HUES6 (cell line): Measurements from ENCODE around the gene ATAT1.

Source experiments
- H3K27ac ChIP-seq: 2 replicates; pipeline ENCODE4 v1.7.0; 2013; ENCODE audit warnings: low read depth, mild to moderate bottlenecking, low read length, inconsistent platforms
- H3K27me3 ChIP-seq: 2 replicates; pipeline ENCODE4 v1.6.1; 2013; ENCODE audit warnings: low read length; ENCODE audit not compliant: control insufficient read depth, insufficient read depth
- H3K36me3 ChIP-seq: 2 replicates; pipeline ENCODE4 v1.6.1; 2013; ENCODE audit warnings: low read length; ENCODE audit not compliant: control insufficient read depth, insufficient read depth
- H3K4me1 ChIP-seq: 2 replicates; pipeline ENCODE4 v1.6.1; 2013; ENCODE audit warnings: low read length; ENCODE audit not compliant: control insufficient read depth, insufficient read depth
- H3K4me3 ChIP-seq: 2 replicates; pipeline ENCODE4 v1.5.1; 2013; ENCODE audit warnings: low read depth, low read length
- H3K9ac ChIP-seq: one replicate; pipeline ENCODE4 v1.6.1; 2013; ENCODE audit warnings: mild to moderate bottlenecking, low read length
- H3K9me3 ChIP-seq: 2 replicates; pipeline ENCODE4 v1.6.1; 2013; ENCODE audit warnings: low read depth, low read length; ENCODE audit not compliant: control insufficient read depth, insufficient read depth

The ATAT1 gene

DNA sequence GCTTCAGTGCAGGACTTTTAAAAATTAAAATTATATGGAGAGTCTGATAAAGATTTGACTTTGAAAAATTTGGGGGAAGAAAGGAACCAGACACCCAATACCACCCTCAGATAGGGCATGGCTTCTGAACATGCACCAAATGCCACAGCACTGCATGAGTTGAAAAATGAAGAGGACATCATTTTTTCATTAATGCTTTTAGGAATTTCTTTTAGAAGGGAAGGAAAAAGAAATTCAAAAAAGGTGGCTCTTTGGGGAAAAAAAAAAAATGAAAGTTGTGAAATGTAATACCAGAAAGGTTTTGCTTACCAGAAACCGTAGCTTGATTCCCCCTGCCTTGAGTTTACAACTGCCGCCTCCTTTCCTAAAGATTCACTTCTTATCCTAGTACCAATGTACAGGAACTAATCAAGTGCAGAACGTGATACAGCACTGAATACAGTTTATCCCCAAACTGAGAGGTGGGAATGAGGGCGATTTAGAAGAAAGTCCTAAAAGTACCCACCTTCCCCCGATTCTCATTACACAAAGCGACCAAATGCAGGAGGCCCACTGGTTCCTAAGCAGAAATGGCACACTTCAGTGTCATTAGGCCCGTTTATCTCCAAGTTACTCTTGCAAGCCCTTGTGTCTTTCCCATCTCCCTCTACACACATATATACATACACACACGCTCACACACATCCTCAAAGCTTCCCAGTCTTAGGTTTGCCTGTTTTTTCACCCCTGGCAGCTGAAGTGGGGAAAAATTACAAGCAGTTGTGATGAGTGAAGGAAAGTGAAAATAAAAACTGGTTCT, 12.4 kb upstream of the ATAT1 start:
- H3K4me1 ChIP-seq: peaks cover 23% of the 10 kb centered on the region
- peaks cover 52% of the 10 kb centered on the region for H3K36me3 ChIP-seq
- H3K9ac ChIP-seq: peak overlapping the region; percentile 44
- no peaks in the 10 kb centered on the region for H3K27me3 ChIP-seq
- H3K4me3 ChIP-seq: peak overlapping the region; percentile 82
- no peaks in the 10 kb centered on the region for H3K9me3 ChIP-seq
- H3K27ac ChIP-seq: peak overlapping the region; percentile 23; the same call in 1 of the 2 replicates

- Histone ChIP-seq H3K36me3 (peaks cover 52% of the 10 kb centered on the region), H3K27me3 (no peaks in the 10 kb centered on the region), H3K9me3 (no peaks in the 10 kb centered on the region), H3K4me3 (peak overlapping the region; percentile 82), H3K4me1 (peaks cover 23% of the 10 kb centered on the region), H3K27ac (peak overlapping the region; percentile 96), H3K9ac (peak overlapping the region; percentile 98)
These were observed 11.8 kb upstream of the ATAT1 start for GRCh38 chr6:30614843-30615218.

DNA sequence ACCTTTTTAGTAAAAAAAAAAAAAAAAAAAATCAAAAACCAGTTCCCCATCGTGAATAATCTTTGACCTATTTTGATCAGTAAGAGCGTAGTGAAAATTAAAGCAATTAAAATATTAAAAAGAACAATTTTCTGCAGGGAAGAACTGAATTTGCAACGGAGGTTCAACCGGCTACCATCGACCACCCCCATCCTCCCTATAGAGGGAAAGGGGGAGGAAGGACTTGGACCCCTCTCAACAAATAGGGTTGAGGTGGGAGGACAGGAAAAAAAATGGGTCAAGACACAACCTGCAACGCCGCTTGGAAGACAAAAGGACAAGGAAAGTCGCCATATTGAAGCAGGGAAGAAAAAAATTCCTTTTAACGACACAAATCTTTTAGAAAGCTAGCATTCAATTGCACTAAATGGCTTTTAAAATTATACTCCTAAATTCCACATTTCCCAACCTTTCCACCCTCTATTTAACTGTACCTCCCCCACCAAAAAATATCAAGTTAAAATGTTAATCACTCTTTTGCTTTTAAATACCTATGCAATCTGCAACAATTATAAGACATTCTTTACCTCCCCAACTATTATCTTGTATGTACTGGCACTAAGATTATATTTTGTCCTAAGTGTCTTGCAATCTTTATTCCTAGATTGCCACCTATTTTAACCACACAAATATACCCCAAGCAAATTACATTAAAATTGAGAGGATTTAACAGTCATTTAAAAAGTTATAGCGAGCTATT, 11.3 kb upstream of the ATAT1 start:
- Histone ChIP-seq H3K36me3 (peaks cover 46% of the 10 kb centered on the region), H3K4me1 (peaks cover 23% of the 10 kb centered on the region), H3K4me3 (peak overlapping the region; percentile 82), H3K9ac (peak overlapping the region; percentile 98), H3K27me3 (no peaks in the 10 kb centered on the region), H3K27ac (peak overlapping the region; percentile 96), H3K9me3 (no peaks in the 10 kb centered on the region)

DNA sequence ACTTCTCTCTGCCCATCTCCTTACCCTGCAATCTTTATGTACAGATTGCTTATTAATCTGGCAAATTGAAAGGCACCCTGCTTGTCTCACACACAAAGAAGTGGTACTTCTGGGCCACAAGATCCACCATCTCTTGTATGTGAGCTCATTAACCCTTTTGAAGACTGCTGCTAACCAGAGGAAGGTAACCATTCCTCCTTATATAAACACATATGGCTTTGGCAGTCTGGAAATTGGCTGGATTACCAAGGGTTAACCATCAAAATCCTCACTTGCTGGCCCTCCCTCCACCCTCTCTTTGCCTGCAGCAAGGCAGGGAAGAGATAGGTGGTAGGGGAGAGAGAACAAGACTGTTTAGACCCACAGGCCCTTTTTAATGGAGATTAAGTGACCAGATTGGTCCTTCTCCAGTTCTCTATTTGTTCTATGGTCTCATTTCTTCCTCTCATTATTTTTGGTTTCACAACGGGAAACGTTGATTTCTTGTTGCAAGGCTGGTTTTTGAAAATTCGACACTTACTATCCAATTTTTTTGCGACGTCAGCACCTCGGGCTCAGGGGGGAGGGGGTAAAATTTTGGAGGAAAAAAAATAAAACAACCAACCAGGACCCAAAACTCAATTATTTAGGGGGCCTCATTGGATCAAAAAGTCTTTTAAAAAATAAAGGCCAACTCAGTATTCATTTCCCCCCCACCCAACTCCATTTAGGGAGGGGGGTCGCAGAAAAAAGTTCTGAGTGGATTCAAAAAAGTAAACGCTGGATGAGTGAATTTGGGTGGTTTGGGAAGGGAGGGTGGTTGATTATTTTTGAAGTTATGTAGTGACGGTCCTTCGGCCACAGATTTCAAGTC, 10.5 kb upstream of the ATAT1 start:
- Histone ChIP-seq H3K27me3 (no peaks in the 10 kb centered on the region), H3K9me3 (no peaks in the 10 kb centered on the region), H3K36me3 (peaks cover 42% of the 10 kb centered on the region), H3K4me1 (peaks cover 23% of the 10 kb centered on the region), H3K4me3 (peak overlapping the region; percentile 82), H3K9ac (peak overlapping the region; percentile 98), H3K27ac (peak overlapping the region; percentile 96)

GRCh38 chr6:30616811-30617564, 9.7 kb upstream of the ATAT1 start, which contains the start of gene PPP1R10:
PPP1R10 (minus strand) TSS chr6:30617243; CDS start chr6:30609944, 7,299 bp downstream.
- peak within 1 kb of the TSS; percentile 85 for H3K4me3 ChIP-seq
- H3K27me3 ChIP-seq: no peaks in the 10 kb centered on the region
- peak within 1 kb of the TSS; percentile 97 for H3K27ac ChIP-seq
- no peaks in the 10 kb centered on the region for H3K9me3 ChIP-seq
- H3K9ac ChIP-seq: peak within 1 kb of the TSS; percentile 98
- H3K4me1 ChIP-seq: peaks cover 23% of the 10 kb centered on the region
- H3K36me3 ChIP-seq: peaks cover 38% of the 10 kb centered on the region

DNA sequence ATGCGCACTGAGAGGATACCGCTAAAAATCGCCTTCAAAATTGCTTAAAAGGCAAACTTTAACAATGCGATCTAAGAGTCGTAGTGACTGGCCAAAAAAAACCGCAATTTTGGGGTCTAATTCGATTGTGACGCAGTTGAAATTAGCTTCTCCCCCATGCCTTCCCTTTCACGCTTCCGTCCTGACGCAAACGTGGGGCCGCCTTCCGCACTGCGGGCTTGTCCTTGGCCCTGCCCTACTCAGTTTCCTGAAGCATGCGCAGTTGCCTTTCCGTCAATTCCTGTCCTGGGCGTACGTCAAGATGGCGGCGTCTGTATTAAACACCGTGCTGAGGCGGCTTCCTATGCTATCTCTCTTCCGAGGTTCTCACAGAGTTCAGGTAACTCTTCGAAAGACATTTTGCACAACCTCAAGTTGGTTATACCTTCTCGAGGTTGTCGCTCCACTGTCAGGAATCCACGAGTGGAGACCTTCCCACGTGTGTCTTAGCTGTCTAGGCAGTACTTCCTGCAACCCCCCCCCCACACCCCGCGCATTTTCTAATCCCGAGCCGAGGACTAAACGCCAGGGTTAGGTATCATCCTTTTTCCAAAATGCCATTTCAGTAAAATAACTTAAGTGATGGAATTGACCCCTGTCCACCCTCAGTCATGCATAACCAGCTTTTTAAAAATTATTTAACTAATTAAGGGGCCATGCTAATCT, 9.0 kb upstream of the ATAT1 start, which contains the start of gene MRPS18B:
Gene MRPS18B, plus strand, starts transcription at position 276 of the 705 bp plus-strand sequence. Its CDS starts 26 bp downstream, at position 302.
- H3K27ac ChIP-seq: peak within 1 kb of the TSS; percentile 97
- no peaks in the 10 kb centered on the region for H3K9me3 ChIP-seq
- H3K36me3 ChIP-seq: peaks cover 42% of the 10 kb centered on the region
- H3K27me3 ChIP-seq: no peaks in the 10 kb centered on the region
- peak within 1 kb of the TSS; percentile 85 for H3K4me3 ChIP-seq
- peaks cover 21% of the 10 kb centered on the region for H3K4me1 ChIP-seq
- peak within 1 kb of the TSS; percentile 98 for H3K9ac ChIP-seq

- H3K27me3 ChIP-seq: no peaks in the 10 kb centered on the region
- H3K27ac ChIP-seq: peak overlapping the region; percentile 97; the same call in 1 of the 2 replicates
- H3K36me3 ChIP-seq: peaks cover 45% of the 10 kb centered on the region
These were observed 8.3 kb upstream of the ATAT1 start for GRCh38 chr6:30618270-30618797.

DNA sequence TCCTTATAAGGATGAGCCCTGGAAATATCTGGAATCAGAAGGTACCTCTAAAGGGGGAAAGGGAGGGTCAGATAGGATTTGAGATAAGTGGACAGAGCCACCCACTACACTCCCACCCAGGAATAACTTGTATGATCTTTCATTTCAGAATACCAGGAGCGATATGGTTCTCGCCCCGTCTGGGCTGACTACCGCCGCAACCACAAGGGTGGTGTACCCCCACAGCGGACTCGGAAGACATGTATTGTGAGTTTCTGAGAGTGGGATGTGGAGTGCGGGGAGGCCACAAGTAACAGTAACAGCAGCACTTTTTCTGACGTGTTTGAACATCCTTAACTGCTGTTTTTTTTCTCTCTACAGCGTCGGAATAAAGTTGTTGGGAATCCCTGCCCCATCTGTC, 7.1 kb upstream of the ATAT1 start:
- Histone ChIP-seq H3K27ac (no peak overlapping the region), H3K27me3 (no peaks in the 10 kb centered on the region), H3K9me3 (no peaks in the 10 kb centered on the region), H3K4me1 (peaks cover 5% of the 10 kb centered on the region; the same call in 1 of the 2 replicates), H3K4me3 (no peak overlapping the region), H3K36me3 (peaks cover 49% of the 10 kb centered on the region), H3K9ac (no peak overlapping the region)

More at GRCh38 chr6:30618270-30618797, 8.3 kb upstream of the ATAT1 start:
- peak overlapping the region; percentile 85 for H3K4me3 ChIP-seq
- no peaks in the 10 kb centered on the region for H3K9me3 ChIP-seq
- peaks cover 16% of the 10 kb centered on the region for H3K4me1 ChIP-seq
- H3K9ac ChIP-seq: peak overlapping the region; percentile 97

GRCh38 chr6:30625511-30625910, 1.2 kb upstream of the ATAT1 start:
- H3K9ac ChIP-seq: no peak overlapping the region
- no peaks in the 10 kb centered on the region for H3K27me3 ChIP-seq
- H3K9me3 ChIP-seq: no peaks in the 10 kb centered on the region
- H3K4me3 ChIP-seq: no peak overlapping the region
- H3K4me1 ChIP-seq: peaks cover 7% of the 10 kb centered on the region; the same call in 1 of the 2 replicates
- H3K36me3 ChIP-seq: peaks cover 73% of the 10 kb centered on the region
- no peak overlapping the region for H3K27ac ChIP-seq
